CD8-positive, alpha-beta memory T cell (primary cell): ENCODE data around the gene HLA-F. TPM values are rescaled to one million over a fixed set of nuclear protein-coding genes. Genes with fewer than 3 reads are reported as not detected.

Source experiments
- CTCF ChIA-PET: fragments of 350-600 bp; sonication (Branson Sonifier 250); formaldehyde crosslinking; loops from one replicate; lab custom pipeline; 2021; ENCODE audit warnings: antibody characterized with exemption; lab: Charles Lee
- POLR2A ChIA-PET: fragments of 350-600 bp; sonication (Branson Sonifier 250); formaldehyde crosslinking; loops from one replicate; lab custom pipeline; 2021; ENCODE audit warnings: antibody characterized with exemption; lab: Charles Lee
- DNase-seq, 5 donors: peaks; one replicate each; pipeline versions ENCODE4 v3.0.0 to v3.0.0-alpha.2; 2020 to 2022; ENCODE audit warnings: mixed read lengths in 1 of 5
- H3K27ac ChIP-seq: one replicate; pipeline ENCODE4 v1.7.0; 2013; ENCODE audit warnings: low read depth, mild to moderate bottlenecking, low read length, moderate library complexity
- H3K27me3 ChIP-seq: 2 replicates; pipeline ENCODE4 v1.7.0; 2013; ENCODE audit warnings: low read length, mild to moderate bottlenecking; ENCODE audit not compliant: insufficient read depth, poor library complexity, severe bottlenecking
- H3K36me3 ChIP-seq: 2 replicates; pipeline ENCODE4 v1.7.0; 2013; ENCODE audit warnings: mild to moderate bottlenecking, low read length, moderate library complexity; ENCODE audit not compliant: insufficient read depth
- H3K4me1 ChIP-seq: 2 replicates; pipeline ENCODE4 v1.7.0; 2013; ENCODE audit warnings: mild to moderate bottlenecking, low read length, moderate library complexity; ENCODE audit not compliant: insufficient read depth
- H3K4me3 ChIP-seq: 2 replicates; pipeline ENCODE4 v1.7.0; 2013; ENCODE audit warnings: mild to moderate bottlenecking, low read length
- H3K9me3 ChIP-seq: 2 replicates; pipeline ENCODE4 v1.7.0; 2013; ENCODE audit warnings: mild to moderate bottlenecking, low read length
- H3K27ac Mint-ChIP-seq, 8 donors: one replicate each; pipeline ENCODE4 v1.8.0; 2020 to 2021; ENCODE audit warnings: mixed read lengths in 8 of 8, mild to moderate bottlenecking in 6 of 8, inconsistent platforms in 3 of 8, moderate library complexity in 3 of 8
- H3K27me3 Mint-ChIP-seq, 2 donors: one replicate each; pipeline ENCODE4 v1.8.0; 2020 to 2021; ENCODE audit warnings: mixed read lengths in 2 of 2, mild to moderate bottlenecking in 1 of 2, moderate library complexity in 1 of 2
- H3K36me3 Mint-ChIP-seq, 3 donors: one replicate each; pipeline ENCODE4 v1.8.0; 2020 to 2021; ENCODE audit warnings: mixed read lengths in 3 of 3, inconsistent platforms in 1 of 3, mild to moderate bottlenecking in 1 of 3
- H3K4me1 Mint-ChIP-seq, 3 donors: one replicate each; pipeline ENCODE4 v1.8.0; 2020 to 2021; ENCODE audit warnings: mixed read lengths in 3 of 3, inconsistent platforms in 1 of 3, mild to moderate bottlenecking in 1 of 3
- H3K4me3 Mint-ChIP-seq, 7 donors: one replicate each; pipeline ENCODE4 v1.8.0; 2020 to 2021; ENCODE audit warnings: mixed read lengths in 7 of 7, mild to moderate bottlenecking in 6 of 7, moderate library complexity in 4 of 7, inconsistent platforms in 2 of 7
- H3K9me3 Mint-ChIP-seq, 5 donors: one replicate each; pipeline ENCODE4 v1.8.0; 2020 to 2022; ENCODE audit warnings: mixed read lengths in 5 of 5, mild to moderate bottlenecking in 3 of 5, moderate library complexity in 2 of 5, inconsistent platforms in 1 of 5
- polyA plus RNA-seq: library from polyadenylated mRNA; unstranded; fragments of 300-500 nt; fragmentation: Illumina TruSeq; gene quantifications from one replicate; pipeline ENCODE4 v1.2.3, GENCODE V29; 2021
- total RNA-seq, 2 experiments: library from RNA; stranded (reverse); gene quantifications; one replicate each; pipeline ENCODE4 v1.2.3, GENCODE V29; 2021

Gene HLA-F
- total and polyA plus RNA-seq, 3 experiments from 2014 or later = 222 to 500 (median 242) TPM

DNA sequence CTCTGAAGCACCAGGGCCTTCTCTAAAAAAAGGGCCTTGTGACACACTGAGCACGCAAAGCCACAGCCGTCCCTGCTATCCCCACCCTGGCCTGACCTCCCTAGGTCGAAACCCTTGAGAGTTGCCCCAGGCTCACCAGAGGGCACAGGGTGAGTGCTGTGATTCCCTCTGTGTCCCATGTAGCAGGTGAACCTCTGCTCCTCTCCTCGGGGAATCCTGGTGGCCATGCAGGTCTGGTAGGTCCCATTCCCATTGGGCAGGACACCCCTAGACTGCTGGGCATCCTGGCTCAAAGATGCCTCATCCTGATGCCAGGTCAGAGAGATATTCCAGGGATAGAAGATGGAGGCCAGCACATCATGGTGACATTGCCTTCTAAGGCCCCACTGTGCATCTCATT, 20.9 kb downstream of the HLA-F start:
- DNase-seq = no peak
- Histone ChIP-seq H3K27me3 (no peaks in the 10 kb centered on the region), H3K36me3 (no peaks in the 10 kb centered on the region), H3K4me1 (peaks cover 11% of the 10 kb centered on the region), H3K4me3 (no peak overlapping the region), H3K27ac (no peak overlapping the region), H3K9me3 (no peaks in the 10 kb centered on the region)
- Mint-ChIP-seq H3K4me1 (peaks cover 24 to 38% (median 27%) of the 10 kb centered on the region in 3 donors), H3K27me3 (peaks cover 0 to 3% of the 10 kb centered on the region in 2 donors), H3K4me3 (no peak overlapping the region), H3K27ac (peak overlapping the region in 1 of 8 donors; percentile 6), H3K9me3 (no peaks in the 10 kb centered on the region), H3K36me3 (peaks cover 0 to 25% (median 0%) of the 10 kb centered on the region in 3 donors)
- CTCF ChIA-PET = no interaction called here
- POLR2A ChIA-PET = no interaction called here

DNA sequence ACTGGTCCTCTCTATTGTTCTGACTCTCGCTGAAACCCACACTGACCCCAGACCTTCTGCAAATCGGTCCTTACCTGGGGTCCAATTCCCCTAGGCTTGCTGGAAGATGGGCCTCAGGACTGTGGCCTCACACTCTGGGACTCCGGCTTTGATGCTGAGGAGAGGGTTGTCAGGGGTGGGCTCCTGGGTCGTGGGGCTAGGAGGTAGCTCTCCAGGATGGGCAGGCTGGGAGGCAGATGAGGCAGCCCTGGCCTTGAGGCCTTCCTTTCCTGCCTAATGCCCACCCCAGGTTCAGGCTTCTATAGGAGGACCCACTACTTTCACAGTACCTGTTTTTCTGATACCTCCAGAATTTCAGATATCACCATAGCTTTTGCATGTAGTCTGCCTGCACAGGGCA, 21.4 kb downstream of the HLA-F start:
- Mint-ChIP-seq H3K9me3 (no peaks in the 10 kb centered on the region), H3K36me3 (peaks cover 0 to 27% (median 0%) of the 10 kb centered on the region in 3 donors), H3K27ac (peak overlapping the region in 1 of 8 donors; percentile 6), H3K4me3 (no peak overlapping the region), H3K27me3 (peaks cover 0 to 4% of the 10 kb centered on the region in 2 donors), H3K4me1 (peaks cover 29 to 43% (median 32%) of the 10 kb centered on the region in 3 donors)
- Histone ChIP-seq H3K4me3 (no peak overlapping the region), H3K4me1 (peaks cover 16% of the 10 kb centered on the region), H3K27me3 (no peaks in the 10 kb centered on the region), H3K36me3 (no peaks in the 10 kb centered on the region), H3K9me3 (no peaks in the 10 kb centered on the region), H3K27ac (no peak overlapping the region)
- ChIA-PET POLR2A (no interaction called here), CTCF (interaction anchor here (0.6 to 1.1 kb wide), 3 partner anchors 9 to 849 kb away, joined by 3 to 5 read pairs (median 3); no protein-coding TSS in a partner anchor)
- DNase-seq = no peak

DNA sequence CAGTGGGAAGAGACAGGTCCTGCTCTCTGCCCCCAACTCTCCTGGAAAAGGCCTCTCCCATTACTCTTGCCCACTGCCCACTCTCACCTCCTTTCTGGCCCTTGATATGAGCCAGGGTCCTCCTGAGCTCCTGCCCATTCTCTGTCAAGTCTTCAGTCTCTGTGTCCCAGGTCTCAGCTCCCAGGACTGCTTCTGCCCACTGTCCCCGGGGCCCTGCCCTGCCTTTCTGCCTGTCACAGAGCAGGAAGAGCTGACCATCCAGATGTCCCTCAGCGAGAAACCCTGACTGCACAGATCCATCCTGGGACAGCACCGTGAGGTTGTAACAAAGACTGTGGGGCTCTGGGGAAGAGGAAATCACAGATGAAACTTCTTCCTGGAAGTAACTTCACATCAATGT, 22.2 kb downstream of the HLA-F start:
- H3K27me3 ChIP-seq = no peaks in the 10 kb centered on the region
- Mint-ChIP-seq H3K27me3 (peaks cover 0 to 4% of the 10 kb centered on the region in 2 donors), H3K9me3 (no peaks in the 10 kb centered on the region), H3K27ac (no peak overlapping the region), H3K4me1 (peaks cover 35 to 50% (median 38%) of the 10 kb centered on the region in 3 donors), H3K36me3 (peaks cover 0 to 24% (median 0%) of the 10 kb centered on the region in 3 donors), H3K4me3 (peak overlapping the region in 1 of 7 donors; percentile 38)
- CTCF ChIA-PET = interaction anchor here (0.6 to 1.1 kb wide), 3 partner anchors 8 to 848 kb away, joined by 3 to 5 read pairs (median 3); no protein-coding TSS in a partner anchor
- DNase-seq = no peak
- H3K27ac ChIP-seq = no peak overlapping the region
- POLR2A ChIA-PET = no interaction called here
- peaks cover 18% of the 10 kb centered on the region for H3K4me1 ChIP-seq
- H3K36me3 ChIP-seq = no peaks in the 10 kb centered on the region
- no peaks in the 10 kb centered on the region for H3K9me3 ChIP-seq
- no peak overlapping the region for H3K4me3 ChIP-seq

DNA sequence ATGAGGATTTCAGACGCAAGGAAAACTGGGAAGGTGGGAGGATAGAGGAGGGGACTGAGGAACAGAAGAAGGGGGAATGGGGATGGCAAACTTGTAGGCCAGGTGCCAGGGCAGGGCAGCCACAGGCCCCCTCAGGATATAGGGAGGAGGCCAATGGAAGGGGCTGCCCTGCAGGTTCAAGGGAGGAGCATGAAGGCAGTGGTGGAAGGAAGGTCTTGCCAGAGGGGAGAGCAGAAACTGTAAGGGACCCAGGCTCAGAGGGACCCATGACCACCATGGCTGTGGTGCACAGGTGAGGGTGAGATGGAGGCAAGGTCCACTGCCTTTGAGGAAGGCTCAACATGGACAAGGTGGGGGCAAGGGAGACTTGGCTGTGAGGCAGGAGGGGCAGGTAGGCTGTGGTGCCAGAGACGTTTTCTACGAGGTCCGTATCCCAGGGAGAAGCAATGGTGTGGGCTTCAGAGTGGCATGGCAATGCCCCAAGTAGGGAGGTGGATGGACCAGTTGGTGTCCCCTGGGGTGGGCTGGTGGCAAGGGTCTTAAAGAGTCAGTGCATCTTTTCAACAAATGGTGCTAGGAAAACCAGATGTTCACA, 22.7 kb downstream of the HLA-F start:
- CTCF ChIA-PET = no interaction called here
- POLR2A ChIA-PET = no interaction called here

DNA sequence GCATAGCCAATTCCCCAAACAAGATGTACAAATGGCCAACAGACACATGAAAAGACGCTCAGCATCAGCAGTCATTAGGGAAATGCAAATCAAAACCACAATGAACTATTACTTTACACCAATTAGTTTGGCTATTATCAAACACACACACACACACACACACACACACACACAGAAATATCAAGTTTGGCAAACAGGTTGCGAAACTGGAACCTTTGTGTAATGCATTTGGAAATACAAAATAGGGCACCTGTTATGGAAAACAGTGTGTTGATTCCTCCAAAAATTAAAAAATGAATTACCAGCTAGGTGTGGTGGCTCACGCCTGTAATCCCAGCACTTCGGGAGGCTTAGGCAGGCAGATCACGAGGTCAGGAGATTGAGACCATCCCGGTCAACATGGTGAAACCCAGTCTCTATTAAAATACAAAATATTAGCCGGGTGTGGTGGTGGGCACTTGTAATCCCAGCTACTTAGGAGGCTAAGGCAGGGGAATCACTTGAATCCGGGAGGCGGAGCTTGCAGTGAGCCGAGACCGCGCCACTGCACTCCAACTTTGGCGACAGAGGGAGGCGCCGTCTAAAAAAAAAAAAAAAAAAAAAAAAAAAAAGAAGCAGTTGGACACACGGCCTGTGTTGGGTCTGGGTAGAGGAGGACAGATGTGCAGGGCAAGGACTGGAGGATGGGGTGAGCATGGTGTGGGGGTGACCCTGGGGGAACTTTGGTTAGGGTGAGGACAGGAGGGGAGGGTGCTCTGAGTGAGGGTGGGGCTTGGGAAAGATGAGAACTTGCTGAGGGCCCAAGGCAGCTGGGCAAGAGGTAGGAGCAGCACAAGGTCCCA, 23.8 kb downstream of the HLA-F start:
- Histone ChIP-seq H3K4me1 (peaks cover 24% of the 10 kb centered on the region), H3K27me3 (no peaks in the 10 kb centered on the region), H3K27ac (no peak overlapping the region), H3K9me3 (no peaks in the 10 kb centered on the region), H3K4me3 (no peak overlapping the region), H3K36me3 (no peaks in the 10 kb centered on the region)
- CTCF ChIA-PET = interaction anchor here (1.0 to 8.7 kb wide), 2 partner anchors 11 to 97 kb away, joined by 3 to 126 read pairs; no protein-coding TSS in a partner anchor
- no peak for DNase-seq
- H3K27ac Mint-ChIP-seq = peak overlapping the region in 1 of 8 donors; percentile 61
- H3K4me3 Mint-ChIP-seq = peak overlapping the region; percentile 30 to 99 (median 96)
- POLR2A ChIA-PET = no interaction called here
- H3K9me3 Mint-ChIP-seq = no peaks in the 10 kb centered on the region
- H3K36me3 Mint-ChIP-seq = peaks cover 0 to 24% (median 0%) of the 10 kb centered on the region in 3 donors
- peaks cover 41 to 65% (median 50%) of the 10 kb centered on the region in 3 donors for H3K4me1 Mint-ChIP-seq
- H3K27me3 Mint-ChIP-seq = peaks cover 0 to 4% of the 10 kb centered on the region in 2 donors

More for the DNA sequence above, 22.7 kb downstream of the HLA-F start:
- Mint-ChIP-seq H3K4me3 (peak overlapping the region in 5 of 7 donors; percentile 28 to 84 (median 31)), H3K36me3 (peaks cover 0 to 24% (median 0%) of the 10 kb centered on the region in 3 donors), H3K27ac (no peak overlapping the region), H3K9me3 (no peaks in the 10 kb centered on the region), H3K4me1 (peaks cover 40 to 55% (median 41%) of the 10 kb centered on the region in 3 donors), H3K27me3 (peaks cover 0 to 4% of the 10 kb centered on the region in 2 donors)
- Histone ChIP-seq H3K27ac (no peak overlapping the region), H3K27me3 (no peaks in the 10 kb centered on the region), H3K4me3 (no peak overlapping the region), H3K9me3 (no peaks in the 10 kb centered on the region), H3K36me3 (no peaks in the 10 kb centered on the region), H3K4me1 (peaks cover 18% of the 10 kb centered on the region)
- DNase-seq = no peak

DNA sequence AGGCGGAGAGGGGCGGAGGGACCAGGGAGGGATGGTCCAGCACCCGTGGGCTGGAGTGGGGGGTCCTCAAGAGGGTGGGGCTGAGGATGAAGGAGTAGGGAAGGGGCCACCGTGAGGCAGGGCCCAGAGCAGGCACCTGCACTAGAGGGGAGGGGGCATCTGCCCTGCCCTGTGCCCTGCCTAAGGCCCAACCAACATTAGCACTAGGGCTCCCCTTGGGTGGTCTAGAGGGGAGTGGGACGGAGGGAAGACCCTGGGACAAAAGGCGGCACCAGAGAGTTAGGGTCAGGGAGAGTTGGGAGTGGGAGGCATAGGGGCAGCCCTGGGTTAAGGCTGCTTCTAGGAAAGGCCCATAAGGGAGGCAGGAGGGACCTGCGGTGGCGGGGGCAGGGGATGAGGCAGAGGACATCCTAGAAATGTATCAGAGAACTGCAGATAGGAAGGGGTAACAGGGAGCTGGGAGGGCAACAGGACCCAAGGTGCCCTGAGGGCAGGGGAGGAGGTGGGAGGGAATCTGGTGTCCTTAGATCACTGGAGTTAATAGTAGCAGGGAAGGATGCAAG, 24.5 kb downstream of the HLA-F start:
- Histone ChIP-seq H3K4me1 (peaks cover 27% of the 10 kb centered on the region), H3K27me3 (no peaks in the 10 kb centered on the region), H3K4me3 (peak overlapping the region; percentile 89), H3K36me3 (no peaks in the 10 kb centered on the region), H3K9me3 (no peaks in the 10 kb centered on the region), H3K27ac (peak overlapping the region; percentile 51)
- Mint-ChIP-seq H3K27ac (peak overlapping the region in 6 of 8 donors; percentile 86 to 91 (median 89)), H3K27me3 (peaks cover 0 to 4% of the 10 kb centered on the region in 2 donors), H3K36me3 (peaks cover 0 to 28% (median 0%) of the 10 kb centered on the region in 3 donors), H3K4me3 (peak overlapping the region; percentile 91 to 99 (median 96)), H3K4me1 (peaks cover 46 to 71% (median 54%) of the 10 kb centered on the region in 3 donors), H3K9me3 (no peaks in the 10 kb centered on the region)
- ChIA-PET CTCF (interaction anchor here (1.0 to 8.7 kb wide), 6 partner anchors 11 to 98 kb away, joined by 3 to 126 read pairs (median 10); no protein-coding TSS in a partner anchor), POLR2A (interaction anchor here (0.6 to 1.5 kb wide), 2 partner anchors 22 to 40 kb away, joined by 4 to 5 read pairs; no protein-coding TSS in a partner anchor)
- no peak for DNase-seq

DNA sequence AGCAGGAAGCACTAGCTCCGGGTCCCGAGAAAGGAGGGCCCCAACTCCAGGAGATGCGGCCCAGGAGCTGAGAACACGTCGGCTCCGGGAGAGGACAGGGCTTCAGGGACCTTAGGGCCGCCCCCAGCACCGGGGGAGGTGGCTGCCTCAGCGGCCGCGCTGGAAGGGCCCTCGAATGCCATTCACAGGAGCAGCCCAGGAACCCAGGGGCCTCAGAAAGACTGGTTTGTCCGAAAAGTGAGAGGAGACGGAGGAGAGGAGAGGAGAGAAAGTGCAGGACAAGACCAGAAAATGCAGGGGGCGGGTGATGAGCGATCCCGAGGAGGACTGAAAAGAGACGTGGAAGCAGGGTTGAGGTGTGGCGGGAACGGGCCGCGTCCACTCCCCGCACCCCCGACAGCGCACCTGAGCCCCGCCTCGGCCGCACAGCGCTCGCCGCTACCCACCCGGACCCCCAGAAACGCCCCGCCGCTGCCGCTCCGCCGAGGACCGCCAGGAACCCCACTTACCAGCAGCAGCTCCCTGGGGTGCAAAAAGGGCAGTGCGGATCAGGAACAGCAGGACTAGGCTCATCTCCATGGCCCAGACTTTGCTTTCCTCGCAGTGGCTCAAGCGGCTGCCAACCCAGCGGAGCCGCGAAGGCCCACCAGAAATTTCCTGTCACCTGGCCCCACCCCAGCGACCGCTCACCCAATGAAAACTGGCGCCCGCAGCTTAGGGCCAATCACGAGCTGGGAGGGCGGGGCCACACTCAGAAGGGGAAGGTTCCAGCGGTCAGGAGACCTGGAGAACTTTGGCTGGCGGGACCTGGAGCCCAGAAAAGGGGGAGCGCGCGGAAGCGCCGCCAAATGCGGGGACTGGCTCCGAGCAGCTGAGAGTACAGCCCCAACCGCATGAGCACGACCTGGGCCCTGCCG, 25.4 kb downstream of the HLA-F start:
- peak overlapping the region; percentile 51 for H3K27ac ChIP-seq
- CTCF ChIA-PET = interaction anchor here (1.0 to 8.7 kb wide), 10 partner anchors 8 to 99 kb away, joined by 3 to 126 read pairs (median 8); no protein-coding TSS in a partner anchor

More for the DNA sequence above, 25.4 kb downstream of the HLA-F start:
- H3K36me3 ChIP-seq = no peaks in the 10 kb centered on the region
- no peaks in the 10 kb centered on the region for H3K27me3 ChIP-seq
- Mint-ChIP-seq H3K27me3 (peaks cover 0 to 4% of the 10 kb centered on the region in 2 donors), H3K36me3 (peaks cover 0 to 27% (median 0%) of the 10 kb centered on the region in 3 donors), H3K4me1 (peaks cover 52 to 80% (median 60%) of the 10 kb centered on the region in 3 donors), H3K4me3 (peak overlapping the region; percentile 91 to 99 (median 96)), H3K27ac (peak overlapping the region; percentile 54 to 98 (median 88)), H3K9me3 (no peaks in the 10 kb centered on the region)
- peak; percentile 77 to 90 (median 83) for DNase-seq
- peak overlapping the region; percentile 89 for H3K4me3 ChIP-seq
- H3K4me1 ChIP-seq = peaks cover 31% of the 10 kb centered on the region
- H3K9me3 ChIP-seq = no peaks in the 10 kb centered on the region
- POLR2A ChIA-PET = interaction anchor here (0.6 to 1.7 kb wide), 10 partner anchors 10 to 1910 kb away, joined by 3 to 10 read pairs (median 4); partner anchors contain the start of gene PPP1R11
